Measurements from ENCODE around the gene PSAT1.

- TF ChIP-seq, protein P1, sequence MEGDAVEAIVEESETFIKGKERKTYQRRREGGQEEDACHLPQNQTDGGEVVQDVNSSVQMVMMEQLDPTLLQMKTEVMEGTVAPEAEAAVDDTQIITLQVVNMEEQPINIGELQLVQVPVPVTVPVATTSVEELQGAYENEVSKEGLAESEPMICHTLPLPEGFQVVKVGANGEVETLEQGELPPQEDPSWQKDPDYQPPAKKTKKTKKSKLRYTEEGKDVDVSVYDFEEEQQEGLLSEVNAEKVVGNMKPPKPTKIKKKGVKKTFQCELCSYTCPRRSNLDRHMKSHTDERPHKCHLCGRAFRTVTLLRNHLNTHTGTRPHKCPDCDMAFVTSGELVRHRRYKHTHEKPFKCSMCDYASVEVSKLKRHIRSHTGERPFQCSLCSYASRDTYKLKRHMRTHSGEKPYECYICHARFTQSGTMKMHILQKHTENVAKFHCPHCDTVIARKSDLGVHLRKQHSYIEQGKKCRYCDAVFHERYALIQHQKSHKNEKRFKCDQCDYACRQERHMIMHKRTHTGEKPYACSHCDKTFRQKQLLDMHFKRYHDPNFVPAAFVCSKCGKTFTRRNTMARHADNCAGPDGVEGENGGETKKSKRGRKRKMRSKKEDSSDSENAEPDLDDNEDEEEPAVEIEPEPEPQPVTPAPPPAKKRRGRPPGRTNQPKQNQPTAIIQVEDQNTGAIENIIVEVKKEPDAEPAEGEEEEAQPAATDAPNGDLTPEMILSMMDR (IDR thresholded peaks at IDR 0.05; ENCODE audit: poor library complexity): no peak
- TF ChIP-seq EZH2phosphoT487 (IDR thresholded peaks at IDR 0.05; ENCODE audit: low read depth, severe bottlenecking, unreplicated experiment): no peak
- TF ChIP-seq EZH2 (IDR thresholded peaks at IDR 0.05; ENCODE audit: borderline replicate concordance): no peak
Observed at GRCh38 chr9:78363221-78363620, 66.3 kb downstream of the PSAT1 start.

Measured in hepatocyte (in vitro differentiated cells).